Stimulated activated CD4-positive, alpha-beta T cell treated with anti-CD3 and anti-CD28 coated beads, Interleukin-4, amount 100 ng/mL, for 4 hours (primary cell): ENCODE measurements around the gene TMEM139.

Source experiments
- DNase-seq, 2 experiments: peaks; one replicate each; pipeline ENCODE4 v3.0.0-alpha.2; 2020

TMEM139 gene

GRCh38 chr7:143329471-143330170 is 44.9 kb downstream of the TMEM139 start:
- no peak for DNase-seq

- DNase-seq: no peak
These were observed 46.5 kb downstream of the TMEM139 start for GRCh38 chr7:143331179-143331801.

DNA sequence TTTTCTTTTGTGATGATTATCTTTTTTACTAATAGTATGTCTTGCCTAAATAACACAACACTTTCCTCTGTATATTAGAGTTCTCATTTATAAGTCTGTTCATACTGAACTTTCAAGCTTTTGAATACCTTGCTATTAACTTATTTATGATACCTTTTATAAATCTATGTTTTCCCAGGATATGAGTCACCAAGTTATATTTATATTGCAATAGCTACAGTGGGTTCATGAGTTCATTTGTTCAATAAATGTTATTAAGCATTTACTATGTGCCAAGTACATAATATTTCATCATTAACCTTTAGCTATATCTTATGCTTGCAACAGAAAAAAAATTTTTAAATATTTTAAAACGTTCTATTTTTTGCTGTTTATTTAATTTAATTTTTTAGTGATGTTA is 49.5 kb downstream of the TMEM139 start:
- DNase-seq: no peak

GRCh38 chr7:143337216-143337615 is 52.5 kb downstream of the TMEM139 start:
- DNase-seq: no peak
